Erythroblast (primary cell): Measurements from ENCODE around the gene CHRM2.

ENCODE experiments used
- DNase-seq, 2 experiments: peaks; one replicate each; lab custom pipeline; 2025; lab: John Stamatoyannopoulos, UW
- GATA1 ChIP-seq: IDR thresholded peaks from 2 replicates; pipeline ENCODE4 v1.6.1; 2011; ENCODE audit warnings: low read depth, mild to moderate bottlenecking, control low read depth, low read length, moderate library complexity
- POLR2A ChIP-seq: IDR thresholded peaks from 2 replicates; pipeline ENCODE4 v1.6.1; 2011; ENCODE audit warnings: mild to moderate bottlenecking, low read length

The CHRM2 gene

GRCh38 chr7:136958016-136958415, 89.6 kb downstream of the CHRM2 start:
- DNase-seq = peak in 1 of 2 experiments; percentile 11
- TF ChIP-seq POLR2A (no peak), GATA1 (no peak)

- no peak for DNase-seq
- TF ChIP-seq POLR2A (no peak), GATA1 (no peak)
Measured at GRCh38 chr7:136964347-136964746, 95.9 kb downstream of the CHRM2 start.

GRCh38 chr7:136966825-136967224, 98.4 kb downstream of the CHRM2 start:
- no peak for TF ChIP-seq GATA1
- no peak for TF ChIP-seq POLR2A
- no peak for DNase-seq

GRCh38 chr7:136969761-136970160, 101.3 kb downstream of the CHRM2 start:
- no peak for DNase-seq
- TF ChIP-seq GATA1 = no peak
- no peak for TF ChIP-seq POLR2A

- no peak for DNase-seq
- no peak for TF ChIP-seq POLR2A
- TF ChIP-seq GATA1 = no peak
Measured at GRCh38 chr7:136971776-136972175, 103.3 kb downstream of the CHRM2 start.

- TF ChIP-seq GATA1 (no peak), POLR2A (no peak)
- no peak for DNase-seq
Measured at GRCh38 chr7:136976504-136977251, 108.2 kb downstream of the CHRM2 start.

- TF ChIP-seq POLR2A = no peak
- TF ChIP-seq GATA1 = no peak
- no peak for DNase-seq
Measured at GRCh38 chr7:136993377-136993776, 124.9 kb downstream of the CHRM2 start.

GRCh38 chr7:136997735-136998134, 129.3 kb downstream of the CHRM2 start:
- DNase-seq = no peak

GRCh38 chr7:136998495-136998894, 130.0 kb downstream of the CHRM2 start:
- DNase-seq = no peak

More at GRCh38 chr7:136997735-136998134, 129.3 kb downstream of the CHRM2 start:
- no peak for TF ChIP-seq POLR2A
- no peak for TF ChIP-seq GATA1

GRCh38 chr7:137000621-137001020, 132.2 kb downstream of the CHRM2 start:
- TF ChIP-seq GATA1 = no peak
- no peak for TF ChIP-seq POLR2A

More at GRCh38 chr7:136998495-136998894, 130.0 kb downstream of the CHRM2 start:
- TF ChIP-seq POLR2A (no peak), GATA1 (no peak)

GRCh38 chr7:137001041-137001440, 132.6 kb downstream of the CHRM2 start:
- no peak for DNase-seq
- TF ChIP-seq POLR2A = no peak
- no peak for TF ChIP-seq GATA1

More at GRCh38 chr7:137000621-137001020, 132.2 kb downstream of the CHRM2 start:
- no peak for DNase-seq

GRCh38 chr7:137001478-137001877, 133.0 kb downstream of the CHRM2 start:
- TF ChIP-seq POLR2A (no peak), GATA1 (no peak)
- no peak for DNase-seq

GRCh38 chr7:137003086-137003485, 134.6 kb downstream of the CHRM2 start:
- DNase-seq = no peak
- TF ChIP-seq GATA1 (no peak), POLR2A (no peak)

- DNase-seq = peak in 1 of 2 experiments; percentile 36
- TF ChIP-seq POLR2A (no peak), GATA1 (no peak)
Measured at GRCh38 chr7:137003566-137003965, 135.1 kb downstream of the CHRM2 start.

GRCh38 chr7:137005873-137006272, 137.4 kb downstream of the CHRM2 start:
- no peak for TF ChIP-seq GATA1
- TF ChIP-seq POLR2A = no peak

More at GRCh38 chr7:137005873-137006272, 137.4 kb downstream of the CHRM2 start:
- DNase-seq = no peak
